Measurements from ENCODE around the gene TMEM117.

DNA sequence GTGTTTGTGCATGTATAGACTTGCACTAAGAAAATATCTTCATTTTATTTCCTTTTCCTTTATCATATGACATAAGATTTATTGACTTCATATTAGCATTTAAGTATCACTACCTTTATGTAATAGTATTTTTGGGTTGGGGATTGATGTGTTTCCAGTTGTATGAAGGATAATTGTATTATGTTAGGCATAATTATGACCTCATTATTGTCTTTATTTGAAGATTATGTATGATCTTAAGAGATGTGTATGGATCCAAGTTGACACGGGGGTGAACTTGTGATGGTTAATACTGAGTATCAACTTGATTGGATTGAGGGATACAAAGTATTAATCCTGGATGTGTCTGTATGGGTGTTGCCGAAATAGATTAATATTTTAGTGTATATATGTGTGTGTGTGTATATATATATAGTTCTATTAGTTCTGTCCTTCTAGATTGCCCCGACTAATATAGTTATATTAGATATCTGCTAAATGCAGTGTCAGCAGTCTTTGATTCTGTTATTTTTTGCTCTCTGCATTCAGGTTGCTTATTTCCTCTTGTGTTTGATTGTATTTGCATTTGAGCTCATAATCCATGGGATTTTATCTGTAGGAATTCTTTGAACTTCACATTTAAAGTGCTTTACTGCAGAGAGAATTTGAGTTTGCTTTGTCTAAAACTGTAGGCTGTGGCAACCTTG, 211.0 kb downstream of the TMEM117 start:
- TF ChIP-seq, protein P1, sequence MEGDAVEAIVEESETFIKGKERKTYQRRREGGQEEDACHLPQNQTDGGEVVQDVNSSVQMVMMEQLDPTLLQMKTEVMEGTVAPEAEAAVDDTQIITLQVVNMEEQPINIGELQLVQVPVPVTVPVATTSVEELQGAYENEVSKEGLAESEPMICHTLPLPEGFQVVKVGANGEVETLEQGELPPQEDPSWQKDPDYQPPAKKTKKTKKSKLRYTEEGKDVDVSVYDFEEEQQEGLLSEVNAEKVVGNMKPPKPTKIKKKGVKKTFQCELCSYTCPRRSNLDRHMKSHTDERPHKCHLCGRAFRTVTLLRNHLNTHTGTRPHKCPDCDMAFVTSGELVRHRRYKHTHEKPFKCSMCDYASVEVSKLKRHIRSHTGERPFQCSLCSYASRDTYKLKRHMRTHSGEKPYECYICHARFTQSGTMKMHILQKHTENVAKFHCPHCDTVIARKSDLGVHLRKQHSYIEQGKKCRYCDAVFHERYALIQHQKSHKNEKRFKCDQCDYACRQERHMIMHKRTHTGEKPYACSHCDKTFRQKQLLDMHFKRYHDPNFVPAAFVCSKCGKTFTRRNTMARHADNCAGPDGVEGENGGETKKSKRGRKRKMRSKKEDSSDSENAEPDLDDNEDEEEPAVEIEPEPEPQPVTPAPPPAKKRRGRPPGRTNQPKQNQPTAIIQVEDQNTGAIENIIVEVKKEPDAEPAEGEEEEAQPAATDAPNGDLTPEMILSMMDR (IDR thresholded peaks at IDR 0.05): no peak
- TF ChIP-seq POLR2AphosphoS5 (IDR thresholded peaks at IDR 0.05; ENCODE audit: insufficient read depth in 1 of 2, low read depth in 1 of 2): no peak
- no peak for TF ChIP-seq POLR2A (IDR thresholded peaks at IDR 0.05)
